Dedifferentiated amniotic fluid mesenchymal stem cell (primary cell): ENCODE results near the gene EWSR1.
"Not testable (repeated sequence)": the region's sequence is repeated elsewhere in the genome, so short reads cannot be mapped to it uniquely, and the experiment has no call there.

Source experiments
- DNase-seq: peaks from one replicate; pipeline ENCODE4 v3.0.0-alpha.2; 2016; ENCODE audit errors: extremely low spot score

Gene EWSR1

DNA sequence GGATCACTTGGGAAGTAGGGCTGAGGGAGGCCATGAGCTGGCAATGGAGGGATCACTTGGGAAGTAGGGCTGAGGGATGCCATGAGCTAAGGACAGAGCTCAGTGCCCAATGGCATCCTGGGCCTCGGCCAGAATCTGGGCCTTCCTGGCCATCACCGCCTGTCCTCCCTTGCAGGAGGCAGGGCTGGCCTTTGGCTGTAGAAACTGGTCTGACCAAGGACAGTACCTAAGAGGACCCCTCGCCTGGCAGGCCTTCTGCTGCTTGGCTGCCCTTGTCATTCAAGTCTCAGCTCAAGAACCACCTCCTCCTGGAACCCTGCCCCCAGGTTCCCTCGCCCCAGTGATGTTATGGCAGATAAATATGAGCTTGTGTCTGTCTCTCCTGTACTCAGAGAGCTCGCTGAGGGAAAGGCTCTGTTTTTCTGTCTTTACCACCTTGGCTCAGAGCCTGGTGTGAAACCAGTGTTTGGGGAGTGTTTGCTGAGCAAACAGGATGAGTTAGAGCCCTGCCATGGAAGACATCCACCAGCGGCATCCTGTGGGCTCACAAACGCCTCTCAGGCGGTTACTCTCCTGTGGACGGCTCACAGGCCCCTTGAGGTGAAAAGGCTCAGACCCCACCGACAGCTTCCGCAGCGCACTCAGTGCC, 66.8 kb downstream of the EWSR1 start:
- no peak for DNase-seq

DNA sequence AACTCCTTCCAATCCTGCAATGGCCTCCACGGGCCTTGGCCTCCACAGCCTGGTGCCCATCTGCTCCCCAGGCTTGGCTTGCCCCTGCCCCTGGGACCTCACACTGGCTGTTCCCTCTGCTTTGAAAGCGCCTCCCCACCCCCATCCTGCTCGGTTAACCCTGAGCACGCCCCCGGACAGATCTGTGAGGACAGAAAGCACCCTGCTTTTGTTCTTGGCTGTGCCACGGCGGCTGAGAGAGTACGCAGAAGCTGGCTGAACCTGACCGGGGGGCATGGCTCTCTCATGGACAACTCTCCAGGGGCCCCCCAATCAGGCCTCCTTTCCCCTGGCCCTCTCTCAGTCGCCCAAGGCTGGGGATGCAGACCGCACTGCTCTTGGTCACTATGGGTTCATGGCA, 67.6 kb downstream of the EWSR1 start:
- no peak for DNase-seq

DNA sequence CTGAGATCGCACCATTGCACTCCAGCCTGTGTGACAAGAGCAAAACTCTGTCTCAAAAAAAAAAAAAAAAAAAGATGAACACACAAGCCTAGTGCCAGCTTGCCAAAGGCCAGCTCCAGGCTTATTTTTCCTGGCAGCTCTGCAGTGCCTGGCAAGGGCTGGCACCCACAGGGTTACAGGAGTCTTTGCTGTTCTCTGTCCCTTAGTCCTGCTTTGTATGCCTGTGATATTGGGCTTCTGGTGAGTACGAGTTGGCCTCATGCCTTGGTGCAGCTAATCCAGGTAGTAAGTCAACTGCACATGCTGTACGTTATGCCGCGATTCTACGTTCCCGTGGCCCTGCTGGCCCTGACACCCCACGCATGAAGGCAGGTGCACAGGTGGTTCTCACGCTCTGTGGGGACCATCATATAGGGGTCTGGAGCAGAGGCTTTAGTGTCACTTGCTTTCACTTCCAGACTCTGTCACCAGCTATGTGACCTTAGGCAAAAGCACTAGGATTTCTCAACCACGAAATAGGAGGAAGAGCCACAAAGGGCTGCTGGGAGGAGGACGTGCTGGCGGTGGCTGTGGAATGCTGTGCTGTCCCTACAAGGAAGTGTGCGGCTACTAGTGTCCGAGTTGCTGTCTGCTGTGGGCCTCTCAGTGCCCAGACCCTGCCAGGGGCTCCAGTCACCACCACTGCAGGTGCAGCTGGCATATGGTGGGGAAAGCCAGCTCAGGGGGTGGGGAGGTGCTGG, 68.9 kb downstream of the EWSR1 start:
- DNase-seq: no peak

DNA sequence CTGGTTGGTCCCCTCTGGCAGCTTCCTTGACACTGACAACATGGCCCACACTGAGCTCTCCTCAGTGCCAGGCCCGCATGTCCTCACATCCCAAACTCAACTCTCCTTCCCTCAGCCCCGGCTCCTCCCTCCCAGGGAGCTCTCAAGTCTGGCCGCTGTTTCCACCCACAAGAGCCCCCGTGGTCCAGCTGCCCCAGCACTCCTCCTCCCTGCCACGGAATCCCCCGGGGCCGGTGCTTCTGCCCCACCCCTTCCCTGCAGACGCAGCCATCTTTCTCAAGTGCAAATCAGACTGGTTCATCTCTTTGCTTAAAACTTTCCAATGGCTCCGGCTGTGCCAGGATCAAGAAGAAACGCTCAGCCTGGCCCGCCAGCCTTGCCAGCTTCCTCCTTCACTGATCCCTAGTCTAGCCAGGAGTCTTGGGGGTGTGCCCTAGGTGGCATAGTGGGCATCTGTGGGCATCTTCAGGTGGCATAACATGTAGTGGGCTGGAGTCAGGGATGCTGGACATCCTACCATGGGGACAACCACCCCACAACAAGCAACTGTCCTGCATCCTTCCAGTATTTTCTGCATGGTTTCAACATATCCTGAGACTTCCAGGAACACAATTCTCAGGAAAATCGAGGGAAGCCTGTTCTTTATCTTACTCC, 69.7 kb downstream of the EWSR1 start:
- no peak for DNase-seq

DNA sequence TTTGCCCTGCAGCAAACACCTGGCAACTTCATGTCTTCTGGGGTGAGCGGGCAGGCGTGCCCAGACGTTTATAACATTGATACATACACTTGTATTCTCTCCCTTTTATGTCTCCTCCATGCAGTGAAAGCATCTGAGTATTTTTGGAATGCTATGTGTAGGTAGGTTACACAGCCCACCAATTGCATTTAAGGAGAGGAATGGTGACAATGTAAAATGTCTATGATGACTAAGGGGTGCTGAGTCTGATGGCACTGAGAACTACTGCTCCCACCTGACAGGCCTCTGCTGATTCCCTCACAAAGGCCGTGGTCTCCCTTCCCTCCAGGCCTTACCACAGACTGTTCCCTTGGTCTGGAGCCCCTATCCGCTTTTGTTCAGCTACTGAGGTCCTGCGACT, 70.3 kb downstream of the EWSR1 start:
- DNase-seq: no peak

DNA sequence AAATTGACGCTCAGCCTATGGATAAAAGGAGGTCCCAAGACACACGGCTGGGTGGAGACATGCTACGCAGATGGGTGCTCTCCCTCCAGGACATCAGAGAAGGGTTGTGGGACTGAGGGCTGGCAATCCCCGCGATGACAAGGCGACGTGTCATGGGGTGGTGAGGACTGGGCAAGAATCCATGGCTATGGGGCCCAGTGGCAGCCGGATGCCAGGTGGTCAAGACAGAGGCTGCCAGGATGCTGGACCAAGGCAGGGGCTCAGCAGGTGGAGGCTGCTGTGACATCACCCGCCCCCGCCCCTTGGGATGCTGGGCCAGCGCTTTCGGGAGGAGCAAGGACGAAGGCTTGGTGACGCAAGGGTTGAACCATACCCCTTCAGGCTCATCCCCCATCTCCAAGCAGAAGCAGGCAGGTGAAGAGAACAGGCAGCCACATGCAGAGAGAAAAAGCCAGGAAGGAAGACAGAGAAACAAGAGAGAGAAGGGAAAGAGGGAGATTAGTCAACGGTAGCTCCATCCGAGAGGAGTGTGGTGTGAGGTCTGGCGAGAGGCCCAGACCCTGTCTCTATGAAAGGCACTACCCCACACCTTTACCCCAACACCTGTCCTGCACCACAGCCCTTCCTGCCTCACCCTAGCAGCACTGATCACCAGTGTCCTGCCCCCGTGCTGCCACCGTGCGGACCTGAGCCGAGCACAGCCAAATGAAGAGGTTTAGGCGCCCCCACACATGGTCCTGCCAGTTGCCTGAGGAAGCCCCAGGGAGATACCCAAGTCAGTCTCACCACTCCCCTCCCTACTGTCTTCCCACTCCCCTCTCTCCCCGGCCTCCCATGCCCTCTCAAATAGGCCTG, 71.5 kb downstream of the EWSR1 start:
- DNase-seq: no peak

DNA sequence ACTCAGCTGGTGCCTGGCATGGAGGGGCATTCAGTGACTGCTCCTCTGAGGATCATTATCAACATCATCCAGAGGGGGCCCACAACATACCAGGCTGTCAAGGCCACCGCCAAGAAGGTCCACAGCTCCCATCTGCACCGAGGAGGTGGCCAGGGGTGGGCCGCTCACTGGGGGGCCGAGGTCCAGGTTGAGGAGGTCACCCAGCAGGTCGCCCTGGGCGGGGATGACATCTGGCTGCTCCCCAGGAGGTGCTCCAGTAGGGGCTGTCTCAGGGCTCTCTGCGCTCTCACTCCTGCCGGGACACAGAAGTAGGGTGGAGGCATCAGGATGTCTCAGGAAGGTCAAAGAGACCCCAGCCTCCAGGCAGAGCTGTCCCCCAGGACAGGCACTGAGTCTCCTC, 72.5 kb downstream of the EWSR1 start:
- no peak for DNase-seq

DNA sequence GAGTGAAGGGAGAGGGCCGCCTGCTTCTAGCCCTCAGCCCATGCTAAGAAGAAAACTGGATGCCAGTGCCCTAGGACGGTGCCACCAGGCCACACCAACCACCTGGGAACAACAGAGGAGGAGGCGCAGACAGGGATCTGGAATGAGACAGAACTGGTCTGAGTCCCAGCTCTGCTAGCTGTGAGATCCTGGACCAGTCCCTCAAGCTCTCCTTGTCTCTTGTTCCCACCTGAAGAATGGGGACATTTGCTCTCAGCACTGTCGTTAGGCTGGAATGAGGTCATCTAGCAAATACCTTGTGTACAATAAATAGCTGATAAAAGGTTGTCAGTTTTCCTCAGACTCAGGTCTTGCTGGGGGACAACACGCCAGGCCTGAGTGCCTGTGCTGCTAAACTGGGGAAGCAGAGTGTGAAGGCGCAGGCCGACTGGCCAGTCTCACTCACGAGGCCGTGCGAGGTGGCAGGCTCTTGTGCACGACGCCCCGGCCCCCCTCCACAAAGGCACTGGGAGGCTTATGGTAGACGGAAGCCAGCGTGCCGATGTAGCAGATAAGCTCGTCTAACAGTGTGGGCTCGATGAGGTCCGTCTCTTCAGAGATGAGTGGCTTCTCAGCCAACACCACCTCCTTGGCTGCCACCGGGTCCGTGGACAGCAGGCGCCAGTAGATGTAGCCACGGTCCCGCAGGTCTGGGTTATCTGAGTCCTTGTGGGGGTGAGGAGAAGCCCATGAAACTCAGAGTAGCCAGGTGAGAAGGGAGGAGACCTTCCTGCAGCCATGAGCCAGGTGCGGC, 73.2 kb downstream of the EWSR1 start:
- no peak for DNase-seq

DNA sequence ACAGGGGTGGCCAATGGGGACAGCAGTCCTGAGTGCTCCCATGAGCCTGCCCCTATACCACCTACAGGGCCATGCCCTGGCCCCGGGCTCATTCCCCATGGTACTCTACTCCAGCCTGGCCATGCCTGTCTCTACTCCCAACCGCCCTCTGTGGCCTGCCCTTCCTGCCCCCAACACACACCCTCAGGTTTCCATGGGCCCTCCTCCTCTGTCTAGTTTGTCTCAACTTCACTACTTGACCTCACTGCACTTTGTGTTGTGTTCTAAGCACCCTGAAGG, 73.7 kb downstream of the EWSR1 start:
- DNase-seq: no peak

DNA sequence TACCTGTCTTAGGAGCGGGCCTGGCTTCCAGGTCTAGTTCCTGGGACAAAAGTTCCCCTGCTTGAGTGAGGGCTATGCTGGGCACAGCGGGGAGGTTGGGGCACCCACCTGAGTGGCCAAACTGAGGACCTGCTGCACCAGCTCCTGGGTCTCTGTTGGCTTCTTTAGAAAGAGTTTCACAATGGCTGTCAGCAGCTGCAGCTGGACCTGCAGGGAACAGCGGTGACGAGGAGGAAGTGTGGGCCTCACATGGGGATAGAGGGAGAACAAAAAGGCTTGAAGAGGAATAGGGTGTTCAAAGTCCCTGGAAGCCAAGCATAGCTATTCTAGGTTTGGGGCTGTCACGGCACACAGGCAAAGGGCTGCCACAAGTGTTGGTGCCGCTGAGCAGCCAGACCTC, 74.1 kb downstream of the EWSR1 start:
- DNase-seq: no peak

DNA sequence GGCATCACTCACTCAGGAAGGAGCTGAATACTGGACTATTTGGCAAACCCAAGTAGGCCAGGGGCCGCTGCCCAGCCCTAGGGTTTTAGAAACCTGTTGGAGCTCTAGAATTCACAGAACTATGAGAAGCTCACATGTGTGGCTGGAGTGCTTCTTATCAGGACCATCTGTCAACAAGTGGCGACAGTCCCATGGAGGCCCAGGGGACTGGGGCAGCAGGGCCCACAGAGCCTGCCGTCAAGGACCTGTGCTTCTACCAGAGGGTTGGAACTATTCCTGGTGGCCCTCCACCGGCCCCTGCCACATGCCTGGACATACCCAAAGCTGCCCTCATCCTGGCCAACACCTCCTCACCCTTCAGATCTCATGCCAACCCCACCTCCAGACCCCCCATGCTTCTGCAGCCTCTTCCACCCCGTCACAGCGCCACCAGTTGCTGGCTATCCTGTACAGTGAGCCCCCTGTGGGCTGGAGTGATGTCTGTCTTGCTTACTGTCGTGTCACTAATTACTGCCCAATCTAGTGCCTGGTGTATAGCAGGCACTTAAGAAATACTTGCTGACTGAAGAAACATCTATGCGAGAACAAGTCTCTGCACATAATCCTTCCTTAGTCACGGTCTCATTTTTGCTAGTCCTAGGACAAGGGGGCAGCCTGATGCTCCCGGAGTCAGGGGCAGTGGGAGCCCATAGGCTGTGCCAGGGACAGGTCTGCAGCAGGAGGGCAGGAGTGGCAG, 74.7 kb downstream of the EWSR1 start:
- DNase-seq: no peak

DNA sequence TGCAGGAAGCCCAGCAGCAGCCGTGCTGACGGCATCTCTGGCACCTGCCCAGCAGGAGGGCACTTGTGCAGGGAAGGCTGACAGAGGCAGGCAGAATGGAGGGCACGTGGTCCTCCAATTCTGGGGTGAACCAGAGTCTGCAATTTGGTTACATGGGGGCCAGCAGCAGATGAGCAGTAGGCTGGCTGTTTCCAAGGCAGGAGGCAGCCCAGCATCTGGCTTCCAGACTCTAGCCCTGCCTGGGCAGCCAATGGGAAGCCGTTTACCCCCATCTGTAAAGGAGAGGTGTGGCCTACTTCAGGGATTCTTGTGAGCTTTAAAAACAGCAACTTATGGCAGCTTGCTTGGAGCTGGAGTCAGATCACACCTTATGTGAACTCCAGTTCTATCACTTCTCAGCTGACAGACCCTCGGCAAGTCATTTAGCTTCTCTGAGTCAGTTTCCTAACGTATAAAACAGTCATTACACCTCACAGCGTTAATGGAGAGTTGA, 75.3 kb downstream of the EWSR1 start:
- no peak for DNase-seq

DNA sequence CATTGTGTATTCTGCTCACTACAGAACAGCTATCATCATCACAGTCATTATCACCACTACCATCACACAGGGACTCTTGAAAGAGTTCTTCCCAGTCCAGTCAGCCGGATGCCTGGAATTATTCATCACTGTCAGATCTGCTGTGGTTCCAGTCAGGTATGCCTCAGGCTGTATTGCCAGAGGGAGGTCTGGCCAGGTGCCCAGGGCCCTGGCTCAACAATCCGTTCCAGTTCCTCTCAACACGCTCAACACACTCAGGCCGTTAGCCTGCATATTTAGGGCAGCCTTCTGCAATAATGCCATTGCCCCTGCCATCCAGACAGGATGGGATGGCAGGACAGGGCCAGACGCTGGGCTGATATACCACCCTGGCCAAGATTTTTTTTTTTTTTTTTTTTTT, 76.1 kb downstream of the EWSR1 start:
- peak; percentile 36 for DNase-seq

DNA sequence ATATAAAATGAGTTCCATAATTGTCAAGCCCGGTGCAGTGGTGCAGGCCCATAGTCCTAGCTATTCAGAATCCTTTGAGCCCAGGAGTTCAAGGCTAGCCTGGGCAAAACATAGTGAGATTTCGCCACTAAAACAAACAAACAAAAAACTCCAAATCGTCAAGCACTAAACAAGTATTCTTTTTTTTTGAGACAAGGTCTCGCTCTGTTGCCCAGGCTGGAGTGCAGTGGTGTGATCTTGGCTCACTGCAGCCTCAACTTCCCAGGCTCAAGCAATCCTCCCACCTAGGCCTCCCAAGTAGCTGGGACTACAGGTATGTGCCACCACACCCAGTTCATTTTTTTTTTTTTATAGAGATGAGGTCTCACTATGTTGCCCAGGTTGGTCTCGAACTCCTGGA, 76.8 kb downstream of the EWSR1 start:
- DNase-seq: not testable (repeated sequence)

DNA sequence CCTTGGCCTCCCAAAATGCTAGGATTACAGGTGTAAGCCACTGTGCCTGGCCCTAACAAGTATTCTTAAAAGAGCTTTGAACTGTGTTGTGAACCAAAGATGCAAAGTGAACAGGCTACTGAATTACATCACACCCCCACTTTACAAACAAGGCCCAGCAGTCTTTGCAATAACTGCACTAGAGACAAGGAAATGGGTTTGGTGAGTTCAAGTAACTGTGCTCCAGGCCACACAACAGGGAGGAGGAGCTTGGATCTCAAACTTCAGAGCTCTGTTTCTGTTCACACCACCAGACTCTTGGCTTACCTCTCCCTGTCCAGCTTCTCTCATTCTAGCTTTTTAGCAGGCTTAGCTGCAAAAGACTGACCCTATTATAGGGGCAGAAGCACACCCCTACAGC, 77.9 kb downstream of the EWSR1 start:
- DNase-seq: no peak

DNA sequence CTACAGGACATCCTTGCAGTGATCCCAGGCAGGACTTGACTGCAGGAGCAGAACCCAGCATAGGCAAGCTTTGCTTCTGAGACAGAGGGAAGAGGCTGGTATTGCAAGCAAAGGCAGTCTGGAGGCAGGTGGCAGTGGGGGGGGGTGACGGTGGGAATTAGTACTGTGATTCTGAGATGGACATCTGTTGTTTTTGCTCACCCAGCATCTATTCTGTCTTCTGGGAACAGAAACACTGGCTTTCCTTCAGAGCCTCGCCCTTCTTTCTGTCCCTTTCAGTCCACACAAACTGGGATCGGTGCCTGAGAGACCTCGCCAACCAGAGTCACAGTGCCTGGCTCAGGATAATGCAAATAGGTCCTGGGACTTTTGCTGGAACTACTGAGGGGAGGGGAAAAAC, 78.6 kb downstream of the EWSR1 start:
- no peak for DNase-seq

DNA sequence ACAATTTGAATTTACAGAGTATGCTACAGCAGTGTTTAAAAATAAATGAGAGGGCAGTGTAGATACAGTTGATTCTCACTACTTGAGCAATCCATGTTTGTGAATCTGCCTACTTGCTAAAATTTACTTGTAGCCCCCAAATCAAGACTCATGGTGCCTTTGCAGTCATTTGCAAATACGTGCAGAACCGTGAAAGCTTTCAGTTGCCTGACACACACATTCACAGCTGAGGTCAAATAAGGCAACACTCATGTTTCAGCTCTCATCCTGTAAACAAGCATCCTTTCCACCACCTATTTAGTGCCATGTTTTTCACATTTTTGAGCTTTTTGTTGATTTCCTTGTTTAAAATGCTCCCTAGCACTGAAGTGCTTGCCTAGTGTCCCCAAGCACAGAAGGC, 80.0 kb downstream of the EWSR1 start:
- DNase-seq: no peak

DNA sequence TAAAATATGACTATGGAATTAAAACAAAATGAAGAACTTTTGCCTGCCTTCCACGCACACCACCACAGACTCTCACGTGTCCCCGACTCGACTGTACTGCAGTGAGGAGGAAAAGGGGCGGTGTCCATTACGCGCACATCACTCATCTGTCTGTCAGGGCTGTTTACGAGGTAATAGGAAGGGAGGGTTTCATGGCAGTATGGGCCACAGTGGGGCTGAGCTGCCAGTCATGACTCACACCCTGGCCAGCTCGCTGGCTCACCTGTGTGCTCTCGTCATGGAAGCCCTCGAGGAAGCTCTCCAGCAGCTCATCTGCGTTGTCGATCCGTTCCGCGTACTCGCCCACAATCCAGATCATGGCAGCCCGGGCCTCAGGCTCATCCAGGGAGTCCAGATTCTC, 80.9 kb downstream of the EWSR1 start:
- no peak for DNase-seq
